ENCODE measurements around the gene PLEKHG1.

The PLEKHG1 gene

DNA sequence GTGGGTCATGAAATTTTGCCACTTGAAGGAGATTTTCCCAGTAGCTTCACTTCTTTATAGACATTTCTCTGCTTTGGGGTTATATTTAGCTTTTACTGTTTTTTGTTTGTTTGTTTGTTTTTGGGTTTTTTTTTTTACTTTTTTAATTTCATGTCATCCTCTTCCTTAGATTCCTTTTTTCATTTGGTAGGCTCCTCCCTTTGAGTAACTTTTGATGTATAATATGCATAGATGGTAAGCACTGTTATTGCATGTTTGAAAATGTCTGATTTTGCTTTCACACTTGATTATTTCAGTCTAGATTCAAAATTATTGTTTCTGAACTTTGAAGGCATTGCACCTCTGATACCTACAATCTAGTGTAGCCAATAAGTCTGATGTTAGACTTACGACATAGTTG, 37.6 kb downstream of the PLEKHG1 start:
- DNase-seq = no peak

DNA sequence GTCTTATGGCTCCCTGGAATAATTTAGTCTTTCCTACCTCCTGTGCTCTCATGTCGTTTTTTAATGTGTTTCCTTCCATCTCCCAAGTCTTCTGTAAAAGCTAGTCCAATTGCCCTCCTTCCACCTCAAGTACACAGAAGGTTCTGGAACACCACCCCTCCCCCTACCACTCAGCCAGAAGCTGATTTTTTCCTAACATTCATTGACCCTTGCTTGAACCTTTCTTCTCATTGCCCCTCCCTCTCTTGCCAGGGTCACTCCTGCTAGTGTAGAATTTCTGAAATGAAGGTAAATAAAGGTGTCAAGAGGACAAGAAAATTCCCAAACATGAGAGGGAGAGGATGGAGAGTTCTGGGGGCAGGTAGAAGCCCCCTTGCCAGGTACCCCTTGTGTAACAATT, 38.6 kb downstream of the PLEKHG1 start:
- no peak for DNase-seq

DNA sequence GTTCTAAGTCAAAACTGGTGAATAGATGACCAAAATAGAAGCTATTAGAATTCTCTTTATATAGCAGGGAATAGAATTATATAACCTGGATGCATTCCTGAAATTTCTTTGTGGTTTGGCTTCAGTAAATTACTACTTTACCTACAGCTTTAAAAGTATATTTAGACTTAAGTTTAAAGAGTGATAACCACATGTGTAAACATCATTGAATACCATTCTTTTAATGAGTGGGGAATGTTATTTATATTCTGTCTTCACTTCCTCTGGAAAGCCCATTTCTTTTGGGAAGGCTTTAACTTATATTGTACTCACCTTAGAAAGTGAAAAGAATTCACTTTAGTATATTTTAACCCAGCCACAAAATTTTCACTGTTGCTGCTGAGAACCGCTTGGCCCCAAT, 39.1 kb downstream of the PLEKHG1 start:
- no peak for DNase-seq

DNA sequence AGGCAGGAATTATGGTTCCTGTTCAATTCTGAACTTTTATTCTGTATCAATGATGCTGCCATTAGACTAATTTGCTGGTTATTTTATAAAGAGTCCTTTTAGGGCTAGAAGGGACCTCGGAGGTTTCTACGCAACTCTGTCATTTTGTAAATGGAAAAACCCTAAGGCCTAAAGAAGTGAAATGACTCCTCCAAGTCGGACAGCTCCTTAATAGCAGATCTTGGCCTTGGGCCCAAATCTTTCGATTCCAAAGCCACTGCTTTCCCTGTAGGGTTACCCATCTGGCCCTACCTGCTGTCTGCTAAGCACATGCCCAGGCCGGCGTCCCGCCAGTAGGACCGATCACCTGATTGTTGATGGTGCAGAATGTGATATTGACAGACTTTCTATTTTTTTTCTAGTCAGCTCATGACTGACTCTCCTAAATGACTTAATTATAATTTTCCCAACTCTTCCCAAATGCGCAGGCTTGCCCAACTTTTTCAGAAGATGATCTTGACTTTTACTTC, 40.2 kb downstream of the PLEKHG1 start:
- no peak for DNase-seq

DNA sequence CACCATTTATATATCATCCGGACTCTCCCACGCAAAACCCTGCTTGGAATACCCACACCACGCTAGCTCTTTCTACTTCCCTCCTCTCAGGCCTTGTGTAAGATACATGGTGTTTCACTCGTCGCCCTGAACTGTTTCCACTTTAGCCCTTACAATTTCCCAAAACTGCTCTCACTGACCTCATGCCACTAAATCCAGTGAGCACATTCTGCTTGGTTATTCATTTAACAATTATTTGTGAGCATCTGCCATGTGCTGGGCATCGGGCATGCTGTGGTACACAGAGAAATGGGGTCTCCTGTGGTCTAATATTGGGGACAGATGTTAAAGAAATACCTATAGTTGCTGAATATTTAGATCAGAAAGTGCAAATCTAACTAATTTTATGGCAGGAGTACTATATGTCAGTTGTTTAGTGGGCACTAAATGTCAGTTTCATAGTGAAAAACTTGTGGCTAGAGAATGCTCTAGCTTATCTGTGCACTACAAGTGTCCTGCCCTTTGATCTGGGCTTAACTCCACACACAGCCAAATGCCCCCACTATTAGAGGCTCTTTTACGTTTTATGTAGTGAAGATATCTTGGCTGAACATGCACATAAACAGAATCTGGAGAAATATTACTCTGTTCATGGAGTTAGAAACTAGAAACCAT, 41.0 kb downstream of the PLEKHG1 start:
- DNase-seq = no peak

DNA sequence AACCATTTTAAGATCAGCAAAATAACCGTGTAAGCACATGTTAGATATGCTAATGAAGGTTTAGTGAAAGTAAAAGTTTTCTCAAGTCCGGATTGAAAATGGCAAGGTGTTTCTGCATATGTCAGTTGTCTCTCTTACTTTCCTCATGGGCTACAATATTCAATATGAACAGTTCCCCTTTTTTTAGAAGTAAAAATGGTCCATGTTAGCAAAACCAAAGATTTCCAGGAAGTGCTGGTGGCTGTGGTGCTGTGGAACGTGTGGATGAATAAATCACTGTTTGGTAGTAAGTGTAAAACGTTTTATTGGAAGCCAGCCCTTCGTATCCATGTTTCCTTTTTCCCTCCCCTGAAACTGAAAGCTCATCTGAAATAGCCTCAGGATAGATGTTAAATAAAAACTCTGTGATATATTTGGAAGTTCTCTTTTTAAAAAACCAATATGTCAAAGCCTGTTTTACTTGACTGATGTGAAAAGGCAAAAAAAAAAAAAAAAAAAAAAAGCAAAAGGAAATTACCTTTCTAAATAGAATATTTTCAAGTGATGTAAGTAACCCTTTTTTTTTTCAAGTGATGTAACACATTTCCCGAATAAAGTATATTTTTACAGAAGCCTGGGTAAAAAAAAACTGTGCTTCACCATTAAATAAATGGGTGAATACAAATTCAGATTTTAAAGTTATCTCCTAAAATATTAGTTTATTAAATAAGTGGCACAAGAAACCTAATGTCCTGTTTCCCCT, 41.9 kb downstream of the PLEKHG1 start:
- no peak for DNase-seq

DNA sequence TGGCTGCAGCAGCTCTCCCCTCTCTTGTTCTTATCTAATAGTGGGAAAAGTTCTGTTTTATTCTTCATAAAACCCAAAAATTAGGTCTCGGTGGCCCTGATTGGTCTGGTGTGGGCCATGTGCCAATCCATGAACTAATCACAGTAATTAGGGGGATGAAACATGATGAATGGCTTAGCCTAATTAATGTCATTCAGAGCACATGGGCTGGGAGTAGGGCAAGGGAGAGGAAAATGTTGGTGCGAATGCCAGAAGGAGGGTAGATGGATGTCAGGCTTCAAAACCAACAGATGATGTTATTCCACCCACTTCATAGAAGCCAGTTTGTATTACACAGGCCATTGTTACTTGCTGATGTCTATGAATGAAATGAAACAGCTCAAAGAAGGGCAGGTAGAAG, 46.5 kb downstream of the PLEKHG1 start:
- no peak for DNase-seq

DNA sequence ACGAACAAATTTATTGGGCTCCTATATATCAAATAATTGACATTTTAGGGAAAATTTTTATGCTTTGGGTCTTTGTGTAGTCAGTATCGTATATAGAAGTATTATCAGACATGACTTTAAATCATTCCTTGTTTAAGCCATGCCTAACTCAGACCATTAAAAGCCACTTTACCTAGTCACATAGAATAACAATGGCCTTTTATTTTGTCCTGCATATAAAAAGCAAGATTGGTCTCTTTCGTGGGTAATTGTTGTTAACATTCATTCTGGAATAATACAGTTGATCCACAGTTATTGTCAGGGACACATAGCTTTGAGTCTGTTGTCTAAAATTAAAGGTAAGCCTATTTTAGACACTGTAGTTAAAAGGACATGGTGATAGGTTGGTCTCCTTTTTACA, 47.4 kb downstream of the PLEKHG1 start:
- DNase-seq = no peak
